ENCODE measurements around the gene SPINT2. TPM values are rescaled to one million over a fixed set of nuclear protein-coding genes. Genes with fewer than 3 reads are reported as not detected.

The SPINT2 gene
- total RNA-seq, 1 donor = 2.2 TPM

GRCh38 chr19:38298821-38299680 is 34.7 kb downstream of the SPINT2 start:
- peak; percentile 89 for DNase-seq (ENCODE audit: insufficient read length, low spot score, missing footprints)
- Histone ChIP-seq H3K27me3 (ENCODE audit: insufficient read depth, low read length) (no peaks in the 10 kb centered on the region), H3K4me3 (ENCODE audit: insufficient read depth, low read length) (no peak overlapping the region), H3K9me3 (ENCODE audit: low read depth, low read length) (no peaks in the 10 kb centered on the region), H4K20me1 (ENCODE audit: insufficient read depth, low read length) (no peaks in the 10 kb centered on the region), H2AFZ (ENCODE audit: low read length) (peak overlapping the region; percentile 56), H3K79me2 (ENCODE audit: insufficient read depth, low read length) (no peaks in the 10 kb centered on the region), H3K4me1 (ENCODE audit: insufficient read depth, low read length) (peaks cover 18% of the 10 kb centered on the region), H3K4me2 (ENCODE audit: insufficient read depth, low read length) (peak overlapping the region; percentile 0), H3K27ac (ENCODE audit: low read depth, low read length) (peak overlapping the region; percentile 31), H3K36me3 (ENCODE audit: insufficient read depth, low read length) (no peaks in the 10 kb centered on the region)
- no peak for TF ChIP-seq CTCF (IDR thresholded peaks at IDR 0.05; ENCODE audit: extremely low read depth, low read depth, low read length)

GRCh38 chr19:38303517-38304351 is 39.4 kb downstream of the SPINT2 start, which contains the start of gene C19orf33:
C19orf33 (plus strand) TSS chr19:38304251; CDS start chr19:38304262, 11 bp downstream.
- DNase-seq (ENCODE audit: insufficient read length, low spot score, missing footprints) = no peak
- H3K27ac ChIP-seq (ENCODE audit: low read depth, low read length) = no peak within 1 kb of the TSS
- no peak within 1 kb of the TSS for H3K4me2 ChIP-seq (ENCODE audit: insufficient read depth, low read length)
- no peak within 1 kb of the TSS for H3K4me3 ChIP-seq (ENCODE audit: insufficient read depth, low read length)
- H3K27me3 ChIP-seq (ENCODE audit: insufficient read depth, low read length) = no peaks in the 10 kb centered on the region
- no peaks in the 10 kb centered on the region for H3K79me2 ChIP-seq (ENCODE audit: insufficient read depth, low read length)
- no peak within 1 kb of the TSS for H2AFZ ChIP-seq (ENCODE audit: low read length)
- H4K20me1 ChIP-seq (ENCODE audit: insufficient read depth, low read length) = peaks cover 2% of the 10 kb centered on the region
- H3K9me3 ChIP-seq (ENCODE audit: low read depth, low read length) = no peaks in the 10 kb centered on the region
- peaks cover 12% of the 10 kb centered on the region for H3K36me3 ChIP-seq (ENCODE audit: insufficient read depth, low read length)
- peaks cover 15% of the 10 kb centered on the region for H3K4me1 ChIP-seq (ENCODE audit: insufficient read depth, low read length)
- TF ChIP-seq CTCF (IDR thresholded peaks at IDR 0.05; ENCODE audit: extremely low read depth, low read depth, low read length) = no peak

GRCh38 chr19:38304352-38304865 is 40.0 kb downstream of the SPINT2 start:
- Histone ChIP-seq H3K36me3 (ENCODE audit: insufficient read depth, low read length) (peaks cover 12% of the 10 kb centered on the region), H3K27me3 (ENCODE audit: insufficient read depth, low read length) (no peaks in the 10 kb centered on the region), H4K20me1 (ENCODE audit: insufficient read depth, low read length) (peaks cover 2% of the 10 kb centered on the region), H3K9me3 (ENCODE audit: low read depth, low read length) (no peaks in the 10 kb centered on the region), H3K79me2 (ENCODE audit: insufficient read depth, low read length) (no peaks in the 10 kb centered on the region), H3K4me1 (ENCODE audit: insufficient read depth, low read length) (peaks cover 9% of the 10 kb centered on the region), H3K4me3 (ENCODE audit: insufficient read depth, low read length) (no peak overlapping the region), H2AFZ (ENCODE audit: low read length) (no peak overlapping the region), H3K4me2 (ENCODE audit: insufficient read depth, low read length) (no peak overlapping the region), H3K27ac (ENCODE audit: low read depth, low read length) (no peak overlapping the region)
- TF ChIP-seq CTCF (IDR thresholded peaks at IDR 0.05; ENCODE audit: extremely low read depth, low read depth, low read length) = no peak
- no peak for DNase-seq (ENCODE audit: insufficient read length, low spot score, missing footprints)

Data from osteoblast (primary cell).